OCI-LY7 (cell line): ENCODE measurements around the gene GPR22. TPM values are rescaled to one million over a fixed set of nuclear protein-coding genes. Genes with fewer than 3 reads are reported as not detected.

ENCODE experiments used
- BruUV-seq: library from RNA; stranded (reverse); fragments of 400-500 nt; replicated peaks from 2 replicates; lab custom pipeline; 2021; lab: Mats Ljungman, UMichigan
- CTCF ChIA-PET: fragments of 300-600 bp; sonication (Branson Sonifier 250); formaldehyde crosslinking; loops from one replicate; lab custom pipeline; 2022; ENCODE audit warnings: antibody characterized with exemption; ENCODE audit not compliant: unreplicated experiment; lab: Charles Lee
- POLR2A ChIA-PET: fragments of 300-600 bp; sonication (Branson Sonifier 250); formaldehyde crosslinking; loops from one replicate; lab custom pipeline; 2022; ENCODE audit warnings: antibody characterized with exemption; lab: Charles Lee
- DNase-seq: peaks from one replicate; pipeline ENCODE4 v3.0.0-alpha.2; 2015; ENCODE audit warnings: low spot score
- H2AFZ ChIP-seq: fragments of 200-600 bp; sonication (generic), shearing (Covaris generic); 2 replicates; pipeline ENCODE4 v1.6.1; 2014; ENCODE audit warnings: mild to moderate bottlenecking, antibody characterized with exemption, low read length, moderate library complexity
- H3K27ac ChIP-seq: fragments of 200-600 bp; sonication (generic); 2 replicates; pipeline ENCODE4 v1.5.1; 2014; ENCODE audit warnings: mixed run types, low read depth, mild to moderate bottlenecking, moderate library complexity, low read length, inconsistent platforms; ENCODE audit not compliant: poor library complexity, severe bottlenecking
- H3K36me3 ChIP-seq: fragments of 200-600 bp; sonication (generic); 2 replicates; pipeline ENCODE4 v1.6.1; 2014; ENCODE audit warnings: mild to moderate bottlenecking, antibody characterized with exemption, low read length, moderate library complexity, mixed read lengths; ENCODE audit not compliant: insufficient read depth
- H3K4me1 ChIP-seq: fragments of 200-600 bp; sonication (generic); 2 replicates; pipeline ENCODE4 v1.5.1; 2014; ENCODE audit warnings: mild to moderate bottlenecking, low read length; ENCODE audit not compliant: insufficient read depth, poor library complexity, severe bottlenecking
- H3K4me2 ChIP-seq: fragments of 200-600 bp; sonication (generic); 2 replicates; pipeline ENCODE4 v1.6.1; 2014; ENCODE audit warnings: mild to moderate bottlenecking, low read length
- H3K4me3 ChIP-seq: fragments of 200-600 bp; sonication (generic); 2 replicates; pipeline ENCODE4 v1.5.1; 2014; ENCODE audit warnings: mild to moderate bottlenecking, low read depth, low read length; ENCODE audit not compliant: poor library complexity, severe bottlenecking
- H3K79me2 ChIP-seq: fragments of 200-600 bp; sonication (generic); 2 replicates; pipeline ENCODE4 v1.6.1; 2016; ENCODE audit warnings: low read depth, mild to moderate bottlenecking, low read length, moderate library complexity, mixed read lengths; ENCODE audit not compliant: insufficient read depth
- H3K9me2 ChIP-seq: fragments of 200-600 bp; sonication (generic); 2 replicates; pipeline ENCODE4 v1.6.1; 2016; ENCODE audit warnings: mild to moderate bottlenecking, low read length, mixed read lengths; ENCODE audit not compliant: insufficient read depth
- H3K9me3 ChIP-seq: fragments of 200-600 bp; sonication (generic); 2 replicates; pipeline ENCODE4 v1.6.1; 2014; ENCODE audit warnings: mild to moderate bottlenecking, mixed run types, low read length, mixed read lengths
- H4K20me1 ChIP-seq: fragments of 200-600 bp; sonication (generic); 2 replicates; pipeline ENCODE4 v1.6.1; 2014; ENCODE audit warnings: mild to moderate bottlenecking, antibody characterized with exemption, low read length, moderate library complexity, mixed read lengths; ENCODE audit not compliant: insufficient read depth
- CTCF ChIP-seq: fragments of 200-600 bp; sonication (generic); conservative IDR thresholded peaks from 2 replicates; pipeline ENCODE4 v1.5.1; 2014; ENCODE audit warnings: mild to moderate bottlenecking, antibody characterized with exemption, low read length, moderate library complexity, mixed read lengths
- EZH2phosphoT487 ChIP-seq: fragments of 200-600 bp; sonication (generic); IDR thresholded peaks from 2 replicates; pipeline ENCODE4 v1.6.1; 2018; ENCODE audit warnings: low read depth, borderline replicate concordance, mild to moderate bottlenecking, mixed run types, antibody characterized with exemption, low read length, moderate library complexity, mixed read lengths
- intact Hi-C: fragments of 100-400 bp; cut with micrococcal nuclease; formaldehyde crosslinking; loops from one replicate; pipeline ENCODE4 v1.10.0; 2022; ENCODE audit not compliant: unreplicated experiment
- total RNA-seq, 2 experiments: library from RNA; depleted of rRNA in 1 of 2; stranded (reverse); fragments of >200 nt in 1 of 2; shearing (Covaris generic) in 1 of 2; gene quantifications; 2 replicates each; pipeline ENCODE4 v1.2.3, GENCODE V29; 2014 to 2022

GPR22 gene
- total RNA-seq, 2 experiments from 2014 or later, result not detected

GRCh38 chr7:107430057-107430456 lies 39.8 kb upstream of the GPR22 start:
- intact Hi-C loops, result no loop called here
- Histone ChIP-seq H3K9me3 (peaks cover 27% of the 10 kb centered on the region), H4K20me1 (no peaks in the 10 kb centered on the region), H3K9me2 (no peaks in the 10 kb centered on the region), H2AFZ (no peak overlapping the region), H3K79me2 (no peaks in the 10 kb centered on the region), H3K36me3 (peaks cover 5% of the 10 kb centered on the region; the same call in 1 of the 2 replicates), H3K4me2 (no peak overlapping the region), H3K4me1 (peaks cover 8% of the 10 kb centered on the region), H3K4me3 (no peak overlapping the region), H3K27ac (no peak overlapping the region)
- ChIA-PET CTCF (no interaction called here), POLR2A (interaction anchor here (1.1 kb wide), 1 partner anchor 24 kb away, joined by 3 read pairs; no protein-coding TSS in a partner anchor)
- BruUV-seq, result no TSS peak
- DNase-seq, result no peak
- TF ChIP-seq EZH2phosphoT487 (no peak), CTCF (no peak)

DNA sequence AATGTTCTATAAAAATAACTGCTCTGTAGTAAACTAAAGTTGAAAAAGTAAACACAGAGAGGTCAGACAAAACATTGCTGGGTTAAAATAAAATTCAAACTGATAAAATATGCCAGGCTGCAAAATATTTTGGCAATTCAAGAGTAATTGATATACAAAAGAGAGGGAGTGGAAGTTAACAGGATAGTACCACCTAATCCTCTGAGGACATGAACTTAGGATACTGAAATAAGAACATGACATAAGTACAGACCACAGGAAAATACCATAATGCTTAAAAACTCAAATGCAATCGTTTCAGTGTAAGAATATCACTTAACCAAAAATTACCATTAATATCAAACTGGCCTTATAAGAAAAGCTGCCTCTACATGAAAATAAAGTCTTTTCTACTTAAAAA lies 37.6 kb upstream of the GPR22 start:
- H4K20me1 ChIP-seq, result no peaks in the 10 kb centered on the region
- peaks cover 28% of the 10 kb centered on the region for H3K9me3 ChIP-seq
- DNase-seq, result no peak
- CTCF ChIA-PET, result no interaction called here
- no peaks in the 10 kb centered on the region for H3K9me2 ChIP-seq
- POLR2A ChIA-PET, result interaction anchor here (0.7 kb wide), 1 partner anchor 9 kb away, joined by 3 read pairs; no protein-coding TSS in a partner anchor
- H3K4me3 ChIP-seq, result no peak overlapping the region
- TF ChIP-seq EZH2phosphoT487 (no peak), CTCF (no peak)
- H3K4me1 ChIP-seq, result peaks cover 8% of the 10 kb centered on the region
- no TSS peak for BruUV-seq
- no peak overlapping the region for H3K4me2 ChIP-seq
- H3K36me3 ChIP-seq, result peaks cover 5% of the 10 kb centered on the region; the same call in 1 of the 2 replicates
- no peaks in the 10 kb centered on the region for H3K79me2 ChIP-seq
- no peak overlapping the region for H3K27ac ChIP-seq
- no peak overlapping the region for H2AFZ ChIP-seq
- intact Hi-C loops, result no loop called here

GRCh38 chr7:107435749-107436148 lies 34.1 kb upstream of the GPR22 start:
- Histone ChIP-seq H2AFZ (no peak overlapping the region), H3K36me3 (peaks cover 3% of the 10 kb centered on the region; the same call in 1 of the 2 replicates), H3K4me1 (no peaks in the 10 kb centered on the region), H3K9me3 (peaks cover 16% of the 10 kb centered on the region), H4K20me1 (no peaks in the 10 kb centered on the region), H3K27ac (no peak overlapping the region), H3K9me2 (no peaks in the 10 kb centered on the region), H3K4me2 (no peak overlapping the region), H3K4me3 (no peak overlapping the region), H3K79me2 (no peaks in the 10 kb centered on the region)
- intact Hi-C loops, result no loop called here
- CTCF ChIA-PET, result no interaction called here
- DNase-seq, result no peak
- POLR2A ChIA-PET, result no interaction called here
- TF ChIP-seq CTCF (no peak), EZH2phosphoT487 (no peak)
- no TSS peak for BruUV-seq
